Right renal cortex interstitium (tissue), 3 donors: ENCODE measurements around the gene KRT80. TPM values are rescaled to one million over a fixed set of nuclear protein-coding genes. Genes with fewer than 3 reads are reported as not detected.
"Not testable (repeated sequence)": the region's sequence is repeated elsewhere in the genome, so short reads cannot be mapped to it uniquely, and the experiment has no call there.

Experiments
- DNase-seq, 3 donors: peaks; one replicate each; pipeline ENCODE4 v3.0.0-alpha.2; 2013; ENCODE audit warnings: low read depth in 3 of 3, low spot score in 2 of 3
- polyA plus RNA-seq, 3 donors: library from polyadenylated mRNA; unstranded; fragments of 120-200 nt; gene quantifications; one replicate each; pipeline ENCODE4 v1.2.1, GENCODE V29; 2013; ENCODE audit not compliant: insufficient read length in 3 of 3

The KRT80 gene
- under 1 TPM; 0.64 to 0.89 (median 0.76) TPM for polyA plus RNA-seq

- no peak for DNase-seq
Observed at GRCh38 chr12:52191841-52192791, at the start of gene KRT80. Gene KRT80 (minus strand): TSS chr12:52192014. CDS start chr12:52191902, 112 bp downstream.

GRCh38 chr12:52241205-52241842 lies 49.5 kb upstream of the KRT80 start:
- no peak for DNase-seq

DNA sequence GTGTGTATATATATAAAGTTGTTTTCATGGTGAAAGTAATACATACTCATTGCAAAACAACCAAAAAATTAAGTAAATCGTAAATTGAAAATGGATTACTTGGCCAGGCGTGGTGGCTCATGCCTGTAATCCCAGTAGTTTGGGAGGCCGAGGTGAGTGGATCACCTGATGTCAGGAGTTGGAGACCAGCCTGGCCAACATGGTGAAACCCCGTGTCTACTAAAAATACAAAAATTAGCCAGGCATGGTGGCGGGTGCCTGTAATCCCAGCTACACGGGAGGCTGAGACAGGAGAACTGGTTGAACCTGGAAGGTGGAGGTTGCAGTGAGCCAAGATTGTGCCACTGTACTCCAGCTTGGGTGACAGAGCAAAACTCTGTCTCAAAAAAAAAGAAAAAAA lies 48.4 kb upstream of the KRT80 start:
- DNase-seq = not testable (repeated sequence)

DNA sequence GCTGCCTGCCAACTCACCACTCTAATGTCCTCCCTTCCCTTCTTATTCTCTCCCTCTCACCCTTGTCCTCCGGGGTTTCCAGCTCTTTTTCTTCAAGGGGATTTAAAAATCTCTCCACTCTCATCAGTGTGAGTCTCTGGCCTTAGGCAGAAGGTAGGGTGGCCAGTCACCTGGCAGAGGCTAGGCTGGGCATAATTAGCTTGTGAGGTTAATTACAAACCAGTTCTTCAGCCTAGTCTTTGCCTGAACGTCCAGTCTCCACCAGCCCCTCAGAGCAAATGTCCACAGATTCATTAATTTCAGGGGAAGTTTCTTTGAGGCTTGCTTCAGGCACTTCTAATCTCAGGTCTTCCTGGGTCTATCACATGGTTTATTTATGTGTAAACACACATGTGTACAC lies 48.0 kb upstream of the KRT80 start:
- no peak for DNase-seq

DNA sequence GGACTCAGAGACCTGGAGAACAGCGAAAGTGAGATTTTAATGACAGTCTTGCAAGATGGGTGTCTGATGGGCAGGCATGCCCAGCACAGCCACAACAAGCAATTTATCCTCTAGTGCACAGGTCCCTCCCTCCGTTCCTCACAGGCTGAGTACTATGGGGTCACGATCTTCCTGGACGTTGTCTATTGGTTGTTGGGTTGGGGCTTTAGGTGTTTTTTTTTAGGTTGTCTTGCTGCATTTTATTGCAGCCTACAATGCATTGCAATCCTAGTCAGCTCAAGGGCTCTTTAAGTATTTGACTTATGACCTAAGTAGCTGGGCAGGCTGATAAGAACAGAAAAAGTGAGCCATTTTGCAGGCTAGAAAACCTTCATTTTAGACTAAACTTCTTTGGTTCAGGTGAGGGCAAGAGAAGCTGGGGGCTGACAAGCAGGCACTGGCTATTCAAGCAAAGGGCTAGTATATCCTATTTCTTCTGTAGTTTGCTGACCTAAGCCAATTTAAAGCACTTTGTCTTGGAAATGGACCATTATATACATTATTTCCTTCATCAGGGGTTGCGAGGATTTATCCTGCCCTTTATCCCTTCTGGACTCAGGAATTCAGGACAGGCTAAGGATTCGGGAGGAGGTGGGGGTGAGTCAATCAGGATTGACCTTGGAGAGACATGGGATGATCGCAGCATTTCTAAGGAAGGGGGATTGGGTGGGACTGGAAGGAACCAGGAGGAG lies 47.3 kb upstream of the KRT80 start:
- DNase-seq = no peak

GRCh38 chr12:52238207-52238840 lies 46.5 kb upstream of the KRT80 start:
- no peak for DNase-seq

GRCh38 chr12:52236386-52237050 lies 44.7 kb upstream of the KRT80 start:
- DNase-seq = no peak

GRCh38 chr12:52235822-52236361 lies 44.1 kb upstream of the KRT80 start:
- DNase-seq = no peak

DNA sequence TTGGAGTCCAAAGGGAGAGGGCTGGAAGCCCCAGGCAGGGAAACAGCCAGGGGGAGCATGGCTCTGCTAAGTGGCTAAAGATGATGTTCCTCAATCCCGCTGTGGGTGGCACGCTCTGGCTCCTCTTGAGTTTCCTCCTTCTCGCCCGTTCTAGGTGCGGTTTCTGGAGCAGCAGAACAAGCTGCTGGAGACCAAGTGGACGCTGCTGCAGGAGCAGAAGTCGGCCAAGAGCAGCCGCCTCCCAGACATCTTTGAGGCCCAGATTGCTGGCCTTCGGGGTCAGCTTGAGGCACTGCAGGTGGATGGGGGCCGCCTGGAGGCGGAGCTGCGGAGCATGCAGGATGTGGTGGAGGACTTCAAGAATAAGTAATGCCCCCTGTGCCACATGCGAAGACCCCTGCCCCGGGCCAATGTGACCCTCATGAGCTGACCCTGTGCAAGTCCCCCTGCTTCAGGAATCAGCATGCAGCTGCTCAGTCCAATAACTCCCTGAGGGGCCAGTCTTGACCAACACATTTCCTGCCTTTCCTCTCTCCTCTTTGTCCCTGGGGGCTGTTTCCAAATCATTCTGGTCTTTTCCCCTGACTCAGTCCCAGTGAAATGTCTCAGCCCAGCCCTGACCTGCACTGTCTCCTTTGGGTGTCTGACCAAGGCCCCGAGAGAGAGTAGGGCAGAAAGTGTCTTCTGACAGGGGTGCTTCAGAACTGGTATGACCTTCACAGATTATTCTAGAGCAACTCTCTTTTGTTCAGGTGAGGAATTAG lies 43.4 kb upstream of the KRT80 start:
- DNase-seq = no peak

- DNase-seq = no peak
Observed at GRCh38 chr12:52234223-52234810, 42.5 kb upstream of the KRT80 start.

DNA sequence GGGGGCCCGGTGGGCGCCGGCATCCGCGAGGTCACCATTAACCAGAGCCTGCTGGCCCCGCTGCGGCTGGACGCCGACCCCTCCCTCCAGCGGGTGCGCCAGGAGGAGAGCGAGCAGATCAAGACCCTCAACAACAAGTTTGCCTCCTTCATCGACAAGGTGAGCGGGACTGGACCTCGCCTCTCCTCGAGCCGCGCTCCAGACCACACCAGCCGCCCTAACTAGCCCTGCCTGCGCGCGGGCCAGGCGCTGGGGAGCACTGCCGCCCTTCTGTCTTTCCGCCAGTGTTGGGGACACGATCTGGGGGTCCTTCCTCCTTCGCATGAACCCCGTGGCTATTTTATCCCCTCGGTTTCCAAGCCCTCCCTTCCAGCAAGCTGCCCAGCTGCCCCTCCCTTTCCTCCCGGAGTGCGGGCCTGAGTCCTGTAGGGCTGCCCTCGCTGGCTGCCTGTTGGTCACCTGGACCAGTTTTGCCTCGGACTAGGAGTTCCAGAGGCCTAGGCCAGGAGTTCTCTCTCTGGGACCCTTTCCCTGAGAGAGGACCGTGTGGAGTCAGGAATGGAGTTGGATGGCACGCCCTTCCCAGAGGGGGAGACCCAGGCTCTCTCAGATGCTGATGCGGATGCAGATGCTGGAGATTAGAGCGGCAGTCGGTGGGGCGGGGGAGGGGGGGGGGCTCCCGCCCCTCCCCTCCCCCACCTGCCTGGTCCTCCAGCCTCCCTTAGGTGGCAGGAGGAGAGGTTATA lies 41.8 kb upstream of the KRT80 start:
- DNase-seq = no peak

GRCh38 chr12:52232674-52233461 lies 41.1 kb upstream of the KRT80 start, which contains the start of gene KRT7:
Gene KRT7 (plus strand): TSS chr12:52233243. CDS start chr12:52233297, 54 bp downstream.
- DNase-seq = no peak

- DNase-seq = no peak
Observed at GRCh38 chr12:52232203-52232673, 40.4 kb upstream of the KRT80 start.

DNA sequence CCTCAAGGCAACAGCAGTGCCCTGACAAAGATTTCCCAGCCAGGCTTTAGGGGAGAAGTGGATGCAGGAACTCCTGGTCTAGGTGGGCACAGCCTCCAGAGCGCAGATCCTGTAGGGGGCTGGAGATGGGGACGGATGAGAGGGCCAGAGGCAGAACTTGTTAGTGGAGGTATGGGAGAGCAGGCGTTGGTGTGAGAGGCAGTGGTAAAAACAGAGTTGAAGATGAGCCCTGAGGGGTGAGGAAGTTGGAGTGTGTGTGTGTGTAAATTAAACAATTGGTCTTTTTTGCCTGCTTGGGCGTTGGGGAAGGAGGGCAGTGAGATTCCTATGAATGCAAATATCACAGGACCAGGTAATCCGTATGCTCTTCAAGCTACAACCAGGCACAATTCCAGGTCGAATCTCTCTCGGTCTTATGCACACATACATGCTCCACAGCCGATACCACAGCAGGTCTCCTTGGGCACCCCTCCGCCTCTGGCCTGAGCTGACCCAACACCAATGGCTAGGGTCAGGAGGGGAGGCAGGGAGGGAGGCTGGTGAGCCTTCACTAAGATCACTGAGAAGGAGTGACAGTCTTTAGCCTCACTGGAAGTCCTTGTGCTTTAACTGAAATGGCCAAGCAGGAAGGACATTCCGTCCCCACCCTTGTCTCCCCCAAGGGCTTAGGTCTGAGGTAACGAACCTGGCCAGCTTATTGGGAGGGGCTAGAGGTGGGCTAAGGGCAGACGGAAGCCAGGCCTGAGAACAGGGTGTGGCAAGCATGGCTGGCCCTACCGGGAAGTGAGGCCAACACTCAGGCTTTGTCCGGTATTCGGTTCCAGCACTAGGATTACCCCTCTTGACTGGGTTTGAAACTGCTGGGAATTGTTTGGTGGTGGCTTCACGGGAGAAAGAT lies 39.7 kb upstream of the KRT80 start:
- no peak for DNase-seq

- no peak for DNase-seq
Observed at GRCh38 chr12:52230364-52231281, 38.8 kb upstream of the KRT80 start.
